ENCODE measurements around the gene TLE2. TPM values are rescaled to one million over a fixed set of nuclear protein-coding genes. Genes with fewer than 3 reads are reported as not detected.

The TLE2 gene
- total and polyA plus RNA-seq, 2 donors: 2.0 to 16.8 TPM

GRCh38 chr19:2987797-2988196, 41.3 kb downstream of the TLE2 start:
- Histone ChIP-seq H3K27me3 (ENCODE audit: control insufficient read depth in 2 of 2, insufficient read depth in 1 of 2, low read length in 1 of 2) (peaks cover 16 to 63% of the 10 kb centered on the region in 2 donors), H3K36me3 (ENCODE audit: control insufficient read depth in 2 of 2, insufficient read depth in 2 of 2, low read length in 1 of 2) (no peaks in the 10 kb centered on the region), H3K9me3 (ENCODE audit: control insufficient read depth in 2 of 2, insufficient read depth in 1 of 2, low read length in 1 of 2) (no peaks in the 10 kb centered on the region), H3K27ac (ENCODE audit: low read depth in 1 of 2, low read length in 1 of 2) (no peak overlapping the region), H3K4me1 (ENCODE audit: control insufficient read depth in 2 of 2, insufficient read depth in 2 of 2, low read length in 2 of 2) (peaks cover 0 to 21% of the 10 kb centered on the region in 2 donors), H3K4me3 (ENCODE audit: low read length in 2 of 2) (no peak overlapping the region)
- WGBS: 89% methylated on average over 12 of the region's 12 CpGs
- DNase-seq (ENCODE audit: low read depth in 6 of 9, low spot score in 9 of 9): no peak

- H3K27me3 ChIP-seq (ENCODE audit: control insufficient read depth in 2 of 2, insufficient read depth in 1 of 2, low read length in 1 of 2): peaks cover 19 to 68% of the 10 kb centered on the region in 2 donors
- 50% methylated on average over 20 of the region's 20 CpGs for WGBS
- peaks cover 0 to 21% of the 10 kb centered on the region in 2 donors for H3K4me1 ChIP-seq (ENCODE audit: control insufficient read depth in 2 of 2, insufficient read depth in 2 of 2, low read length in 2 of 2)
- H3K36me3 ChIP-seq (ENCODE audit: control insufficient read depth in 2 of 2, insufficient read depth in 2 of 2, low read length in 1 of 2): no peaks in the 10 kb centered on the region
- H3K27ac ChIP-seq (ENCODE audit: low read depth in 1 of 2, low read length in 1 of 2): no peak overlapping the region
- no peaks in the 10 kb centered on the region for H3K9me3 ChIP-seq (ENCODE audit: control insufficient read depth in 2 of 2, insufficient read depth in 1 of 2, low read length in 1 of 2)
- DNase-seq (ENCODE audit: low read depth in 6 of 9, low spot score in 9 of 9): peak in 3 of 9 donors; percentile 23 to 47 (median 35)
- H3K4me3 ChIP-seq (ENCODE audit: low read length in 2 of 2): no peak overlapping the region
Measured at GRCh38 chr19:2986951-2987524, 42.0 kb downstream of the TLE2 start.

GRCh38 chr19:2984215-2984528, 44.9 kb downstream of the TLE2 start:
- H3K36me3 ChIP-seq (ENCODE audit: control insufficient read depth in 2 of 2, insufficient read depth in 2 of 2, low read length in 1 of 2): no peaks in the 10 kb centered on the region
- H3K4me3 ChIP-seq (ENCODE audit: low read length in 2 of 2): no peak overlapping the region
- peaks cover 0 to 21% of the 10 kb centered on the region in 2 donors for H3K4me1 ChIP-seq (ENCODE audit: control insufficient read depth in 2 of 2, insufficient read depth in 2 of 2, low read length in 2 of 2)
- 10% methylated on average over 14 of the region's 14 CpGs for WGBS
- peaks cover 21 to 79% of the 10 kb centered on the region in 2 donors for H3K27me3 ChIP-seq (ENCODE audit: control insufficient read depth in 2 of 2, insufficient read depth in 1 of 2, low read length in 1 of 2)
- H3K9me3 ChIP-seq (ENCODE audit: control insufficient read depth in 2 of 2, insufficient read depth in 1 of 2, low read length in 1 of 2): no peaks in the 10 kb centered on the region
- H3K27ac ChIP-seq (ENCODE audit: low read depth in 1 of 2, low read length in 1 of 2): no peak overlapping the region
- no peak for DNase-seq (ENCODE audit: low read depth in 6 of 9, low spot score in 9 of 9)

- Histone ChIP-seq H3K27ac (ENCODE audit: low read depth in 1 of 2, low read length in 1 of 2) (peak overlapping the region; percentile 17 to 57), H3K36me3 (ENCODE audit: control insufficient read depth in 2 of 2, insufficient read depth in 2 of 2, low read length in 1 of 2) (no peaks in the 10 kb centered on the region), H3K27me3 (ENCODE audit: control insufficient read depth in 2 of 2, insufficient read depth in 1 of 2, low read length in 1 of 2) (peaks cover 21 to 74% of the 10 kb centered on the region in 2 donors), H3K4me3 (ENCODE audit: low read length in 2 of 2) (no peak overlapping the region), H3K9me3 (ENCODE audit: control insufficient read depth in 2 of 2, insufficient read depth in 1 of 2, low read length in 1 of 2) (no peaks in the 10 kb centered on the region), H3K4me1 (ENCODE audit: control insufficient read depth in 2 of 2, insufficient read depth in 2 of 2, low read length in 2 of 2) (peaks cover 0 to 21% of the 10 kb centered on the region in 2 donors)
- no peak for DNase-seq (ENCODE audit: low read depth in 6 of 9, low spot score in 9 of 9)
- WGBS: 38% methylated on average over 24 of the region's 24 CpGs
Measured at GRCh38 chr19:2983351-2984214, 45.5 kb downstream of the TLE2 start.

- 33% methylated on average over 10 of the region's 10 CpGs for whole genome bisulfite sequencing
- no peak for DNase-seq (ENCODE audit: low read depth in 6 of 9, low spot score in 9 of 9)
- peak overlapping the region; percentile 17 to 57 for H3K27ac ChIP-seq (ENCODE audit: low read depth in 1 of 2, low read length in 1 of 2)
- no peaks in the 10 kb centered on the region for H3K36me3 ChIP-seq (ENCODE audit: control insufficient read depth in 2 of 2, insufficient read depth in 2 of 2, low read length in 1 of 2)
- H3K9me3 ChIP-seq (ENCODE audit: control insufficient read depth in 2 of 2, insufficient read depth in 1 of 2, low read length in 1 of 2): peaks cover 0 to 2% of the 10 kb centered on the region in 2 donors
- peaks cover 0 to 24% of the 10 kb centered on the region in 2 donors for H3K4me1 ChIP-seq (ENCODE audit: control insufficient read depth in 2 of 2, insufficient read depth in 2 of 2, low read length in 2 of 2)
- no peak overlapping the region for H3K4me3 ChIP-seq (ENCODE audit: low read length in 2 of 2)
- H3K27me3 ChIP-seq (ENCODE audit: control insufficient read depth in 2 of 2, insufficient read depth in 1 of 2, low read length in 1 of 2): peaks cover 21 to 77% of the 10 kb centered on the region in 2 donors
Measured at GRCh38 chr19:2982983-2983350, 46.1 kb downstream of the TLE2 start.

- H3K27ac ChIP-seq (ENCODE audit: low read depth in 1 of 2, low read length in 1 of 2): no peak overlapping the region
- peaks cover 0 to 6% of the 10 kb centered on the region in 2 donors for H3K9me3 ChIP-seq (ENCODE audit: control insufficient read depth in 2 of 2, insufficient read depth in 1 of 2, low read length in 1 of 2)
- peaks cover 21 to 76% of the 10 kb centered on the region in 2 donors for H3K27me3 ChIP-seq (ENCODE audit: control insufficient read depth in 2 of 2, insufficient read depth in 1 of 2, low read length in 1 of 2)
- 80% methylated on average over 8 of the region's 8 CpGs for WGBS
- no peaks in the 10 kb centered on the region for H3K36me3 ChIP-seq (ENCODE audit: control insufficient read depth in 2 of 2, insufficient read depth in 2 of 2, low read length in 1 of 2)
- no peak for DNase-seq (ENCODE audit: low read depth in 6 of 9, low spot score in 9 of 9)
- H3K4me1 ChIP-seq (ENCODE audit: control insufficient read depth in 2 of 2, insufficient read depth in 2 of 2, low read length in 2 of 2): peaks cover 3 to 28% of the 10 kb centered on the region in 2 donors
- H3K4me3 ChIP-seq (ENCODE audit: low read length in 2 of 2): no peak overlapping the region
Measured at GRCh38 chr19:2982561-2982960, 46.5 kb downstream of the TLE2 start.

- Histone ChIP-seq H3K9me3 (ENCODE audit: control insufficient read depth in 2 of 2, insufficient read depth in 1 of 2, low read length in 1 of 2) (peaks cover 0 to 8% of the 10 kb centered on the region in 2 donors), H3K36me3 (ENCODE audit: control insufficient read depth in 2 of 2, insufficient read depth in 2 of 2, low read length in 1 of 2) (no peaks in the 10 kb centered on the region), H3K4me3 (ENCODE audit: low read length in 2 of 2) (no peak overlapping the region), H3K4me1 (ENCODE audit: control insufficient read depth in 2 of 2, insufficient read depth in 2 of 2, low read length in 2 of 2) (peaks cover 5 to 26% of the 10 kb centered on the region in 2 donors), H3K27me3 (ENCODE audit: control insufficient read depth in 2 of 2, insufficient read depth in 1 of 2, low read length in 1 of 2) (peaks cover 21 to 69% of the 10 kb centered on the region in 2 donors), H3K27ac (ENCODE audit: low read depth in 1 of 2, low read length in 1 of 2) (no peak overlapping the region)
- DNase-seq (ENCODE audit: low read depth in 6 of 9, low spot score in 9 of 9): no peak
- 96% methylated on average over 5 of the region's 5 CpGs for WGBS
Measured at GRCh38 chr19:2981898-2982297, 47.2 kb downstream of the TLE2 start.

- 97% methylated on average over 9 of the region's 9 CpGs for WGBS
- peaks cover 14 to 67% of the 10 kb centered on the region in 2 donors for H3K27me3 ChIP-seq (ENCODE audit: control insufficient read depth in 2 of 2, insufficient read depth in 1 of 2, low read length in 1 of 2)
- peaks cover 18 to 39% of the 10 kb centered on the region in 2 donors for H3K4me1 ChIP-seq (ENCODE audit: control insufficient read depth in 2 of 2, insufficient read depth in 2 of 2, low read length in 2 of 2)
- no peak overlapping the region for H3K4me3 ChIP-seq (ENCODE audit: low read length in 2 of 2)
- H3K36me3 ChIP-seq (ENCODE audit: control insufficient read depth in 2 of 2, insufficient read depth in 2 of 2, low read length in 1 of 2): no peaks in the 10 kb centered on the region
- DNase-seq (ENCODE audit: low read depth in 6 of 9, low spot score in 9 of 9): no peak
- no peak overlapping the region for H3K27ac ChIP-seq (ENCODE audit: low read depth in 1 of 2, low read length in 1 of 2)
- peaks cover 0 to 8% of the 10 kb centered on the region in 2 donors for H3K9me3 ChIP-seq (ENCODE audit: control insufficient read depth in 2 of 2, insufficient read depth in 1 of 2, low read length in 1 of 2)
Measured at GRCh38 chr19:2978772-2979171, 50.3 kb downstream of the TLE2 start.

- Histone ChIP-seq H3K4me1 (ENCODE audit: control insufficient read depth in 2 of 2, insufficient read depth in 2 of 2, low read length in 2 of 2) (peaks cover 18 to 34% of the 10 kb centered on the region in 2 donors), H3K4me3 (ENCODE audit: low read length in 2 of 2) (no peak overlapping the region), H3K27me3 (ENCODE audit: control insufficient read depth in 2 of 2, insufficient read depth in 1 of 2, low read length in 1 of 2) (peaks cover 9 to 67% of the 10 kb centered on the region in 2 donors), H3K36me3 (ENCODE audit: control insufficient read depth in 2 of 2, insufficient read depth in 2 of 2, low read length in 1 of 2) (no peaks in the 10 kb centered on the region), H3K27ac (ENCODE audit: low read depth in 1 of 2, low read length in 1 of 2) (peak overlapping the region in 1 of 2 donors; percentile 5), H3K9me3 (ENCODE audit: control insufficient read depth in 2 of 2, insufficient read depth in 1 of 2, low read length in 1 of 2) (peaks cover 0 to 8% of the 10 kb centered on the region in 2 donors)
- no peak for DNase-seq (ENCODE audit: low read depth in 6 of 9, low spot score in 9 of 9)
- 92% methylated on average over 11 of the region's 11 CpGs for WGBS
Measured at GRCh38 chr19:2978166-2978767, 50.8 kb downstream of the TLE2 start.

Measured in thymus (tissue), 11 donors.